Measurements from ENCODE around the gene ESRRB.

The ESRRB gene

GRCh38 chr14:76375947-76376404 lies at the start of gene ESRRB:
Gene ESRRB (plus strand): TSS chr14:76376137. CDS start chr14:76376402, 265 bp downstream.
- no peak for TF ChIP-seq CTCF (IDR thresholded peaks at IDR 0.05)
- no peak for TF ChIP-seq ZFX (IDR thresholded peaks at IDR 0.05; ENCODE audit: borderline replicate concordance)
- no peak within 1 kb of the TSS for H3K27ac ChIP-seq

GRCh38 chr14:76326918-76327689 lies 48.8 kb upstream of the ESRRB start:
- H3K27ac ChIP-seq = no peak overlapping the region
- no peak for TF ChIP-seq ZFX (IDR thresholded peaks at IDR 0.05; ENCODE audit: borderline replicate concordance)
- TF ChIP-seq CTCF (IDR thresholded peaks at IDR 0.05) = no peak

- TF ChIP-seq CTCF (IDR thresholded peaks at IDR 0.05) = no peak
- no peak for TF ChIP-seq ZFX (IDR thresholded peaks at IDR 0.05; ENCODE audit: borderline replicate concordance)
- H3K27ac ChIP-seq = no peak overlapping the region
Measured at GRCh38 chr14:76328457-76329137, 47.3 kb upstream of the ESRRB start.

- TF ChIP-seq ZFX (IDR thresholded peaks at IDR 0.05; ENCODE audit: borderline replicate concordance) (no peak), CTCF (IDR thresholded peaks at IDR 0.05) (no peak)
Measured at GRCh38 chr14:76329154-76329928, 46.6 kb upstream of the ESRRB start.

GRCh38 chr14:76329951-76330350 lies 46.0 kb upstream of the ESRRB start:
- TF ChIP-seq ZFX (IDR thresholded peaks at IDR 0.05; ENCODE audit: borderline replicate concordance) (no peak), CTCF (IDR thresholded peaks at IDR 0.05) (no peak)
- no peak overlapping the region for H3K27ac ChIP-seq

More at GRCh38 chr14:76329154-76329928, 46.6 kb upstream of the ESRRB start:
- no peak overlapping the region for H3K27ac ChIP-seq

- TF ChIP-seq CTCF (IDR thresholded peaks at IDR 0.05) (no peak), ZFX (IDR thresholded peaks at IDR 0.05; ENCODE audit: borderline replicate concordance) (no peak)
- H3K27ac ChIP-seq = no peak overlapping the region
Measured at GRCh38 chr14:76330411-76331327, 45.3 kb upstream of the ESRRB start.
